HG03097 (cell line): Measurements from ENCODE around the gene NR4A2.
A peak's percentile ranks its signal among the peaks of the same experiment; 100 is the strongest.

Experiments used
- ATAC-seq: cut with Tn5 transposase; IDR thresholded peaks from one replicate; pipeline ENCODE4 v1.9.1; 2021; ENCODE audit not compliant: unreplicated experiment, low FRiP score

The NR4A2 gene

GRCh38 chr2:156340804-156341451, 8.4 kb upstream of the NR4A2 start:
- ATAC-seq, result no peak

GRCh38 chr2:156340377-156340776, 7.9 kb upstream of the NR4A2 start:
- ATAC-seq, result no peak

GRCh38 chr2:156339865-156340264, 7.3 kb upstream of the NR4A2 start:
- ATAC-seq, result no peak

- ATAC-seq, result no peak
These were observed 6.8 kb upstream of the NR4A2 start for GRCh38 chr2:156339110-156339847.

GRCh38 chr2:156338578-156338977, 6.1 kb upstream of the NR4A2 start:
- no peak for ATAC-seq

DNA sequence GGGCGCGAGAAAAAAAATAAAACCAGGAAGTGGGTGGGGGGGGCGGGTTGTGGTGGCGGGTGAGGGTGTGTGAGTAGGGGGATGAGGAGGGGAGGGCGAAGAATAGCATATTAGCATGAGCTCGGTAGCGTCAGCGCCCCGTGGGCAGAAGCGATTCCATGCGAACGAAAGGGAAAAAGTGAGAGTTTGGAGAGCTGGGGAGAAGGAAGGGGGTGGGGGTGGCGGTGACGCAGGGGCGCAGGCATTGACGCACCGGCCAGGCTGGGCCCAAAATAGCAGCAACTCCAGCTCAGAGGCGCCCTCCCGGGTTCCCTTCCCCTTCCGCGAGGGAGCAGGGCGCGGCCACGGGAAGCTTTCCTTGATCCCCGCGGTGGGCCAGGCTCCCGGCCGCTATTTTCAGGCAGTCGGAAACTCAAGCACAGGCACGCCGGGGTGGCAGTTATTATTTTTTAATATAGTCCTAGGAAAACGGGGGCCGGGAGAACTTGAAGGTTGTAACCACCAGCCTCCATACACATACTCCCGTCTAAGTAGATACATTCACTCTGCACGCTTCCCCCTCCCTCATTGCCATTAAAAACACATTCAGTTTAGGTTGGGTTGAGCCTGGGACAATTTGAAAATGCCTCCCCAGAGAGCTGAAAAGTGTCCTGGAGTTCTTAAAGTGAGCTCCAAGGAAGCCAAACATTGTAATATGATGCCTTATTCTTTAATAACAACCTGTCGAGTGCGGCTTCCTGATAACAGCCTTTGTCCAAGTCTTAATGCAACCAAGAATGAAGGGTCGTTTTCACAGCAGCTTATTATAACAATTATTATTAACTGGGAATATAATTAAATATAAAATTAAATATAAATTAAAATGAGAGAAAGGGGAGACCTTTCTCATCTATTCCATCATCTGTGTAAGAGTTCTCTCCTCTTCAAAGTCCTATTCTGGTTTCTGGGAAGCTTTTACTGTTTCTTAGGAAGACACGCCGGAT, 2.3 kb upstream of the NR4A2 start:
- ATAC-seq, result peak; percentile 31

- peak; percentile 44 for ATAC-seq
These were observed 1.5 kb upstream of the NR4A2 start for GRCh38 chr2:156333951-156334495.

DNA sequence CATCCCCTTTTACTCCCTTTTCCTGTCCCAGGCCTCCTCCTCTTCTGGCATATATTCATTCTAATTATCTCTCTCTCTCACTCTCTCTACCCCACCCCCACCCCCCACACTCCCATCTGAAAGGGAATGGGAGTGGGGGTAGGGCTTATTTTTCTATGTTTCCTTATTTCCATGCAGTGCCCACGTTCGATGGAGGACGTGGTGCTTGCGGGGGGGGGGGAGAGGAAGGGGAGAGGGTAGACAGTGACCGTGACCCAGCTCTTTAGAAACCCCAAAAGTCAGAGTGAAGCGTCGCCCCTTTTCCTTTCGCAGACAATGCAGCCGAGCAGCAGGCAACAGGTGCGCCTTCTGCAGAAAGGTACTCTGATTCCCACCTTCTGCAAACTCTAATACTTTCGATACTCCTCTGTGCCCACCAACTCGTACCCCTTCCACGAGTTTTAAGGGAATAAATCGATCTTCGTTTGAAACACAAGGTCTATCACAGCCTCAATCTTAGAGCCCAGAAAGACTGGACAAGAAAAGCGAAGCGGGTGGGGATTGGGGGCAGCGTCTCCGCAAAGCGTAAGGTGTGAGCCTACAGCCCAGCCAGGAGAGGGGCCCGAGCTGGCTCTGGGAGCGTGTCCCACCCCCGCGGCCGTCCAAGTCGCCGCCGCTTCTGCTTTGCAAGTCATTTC, 891 bp upstream of the NR4A2 start:
- no peak for ATAC-seq

- no peak for ATAC-seq
These were observed 312 bp downstream of the NR4A2 start for GRCh38 chr2:156332284-156332533.

DNA sequence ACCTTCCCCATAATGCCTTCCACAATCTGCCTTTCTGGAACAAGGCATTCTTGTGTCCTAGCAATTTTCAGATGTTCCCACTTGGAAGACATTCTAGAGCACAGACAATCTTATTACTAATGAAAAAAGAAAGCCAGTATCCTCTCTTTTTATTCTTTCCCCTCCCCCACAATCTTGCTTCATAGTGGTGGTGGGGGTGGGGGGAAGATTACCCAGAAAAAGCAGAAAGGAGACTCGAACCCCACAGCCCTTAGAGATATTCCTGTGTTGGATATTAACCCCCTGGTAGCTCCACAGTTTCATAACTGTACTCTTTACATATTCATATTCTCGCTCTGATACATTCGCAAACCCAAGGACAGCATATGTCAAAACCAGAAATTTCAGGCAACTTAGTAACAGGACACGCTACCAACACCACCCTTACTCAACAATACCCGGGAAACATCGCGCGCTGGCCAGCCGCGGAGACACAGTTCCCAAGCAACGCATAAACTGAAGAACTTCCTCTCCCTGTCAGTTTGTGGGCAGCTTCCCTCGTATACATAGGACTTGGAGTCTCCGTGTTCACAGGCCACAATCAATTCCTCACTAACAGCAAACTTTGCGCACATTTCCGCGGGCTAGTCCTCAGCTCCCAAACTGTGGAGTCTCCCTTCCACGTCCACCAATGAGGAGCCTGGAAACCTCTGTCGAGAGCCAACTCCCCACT, 793 bp downstream of the NR4A2 start:
- no peak for ATAC-seq

GRCh38 chr2:156329927-156330726, 2.4 kb downstream of the NR4A2 start:
- ATAC-seq, result no peak

GRCh38 chr2:156329031-156329926, 3.2 kb downstream of the NR4A2 start:
- no peak for ATAC-seq

DNA sequence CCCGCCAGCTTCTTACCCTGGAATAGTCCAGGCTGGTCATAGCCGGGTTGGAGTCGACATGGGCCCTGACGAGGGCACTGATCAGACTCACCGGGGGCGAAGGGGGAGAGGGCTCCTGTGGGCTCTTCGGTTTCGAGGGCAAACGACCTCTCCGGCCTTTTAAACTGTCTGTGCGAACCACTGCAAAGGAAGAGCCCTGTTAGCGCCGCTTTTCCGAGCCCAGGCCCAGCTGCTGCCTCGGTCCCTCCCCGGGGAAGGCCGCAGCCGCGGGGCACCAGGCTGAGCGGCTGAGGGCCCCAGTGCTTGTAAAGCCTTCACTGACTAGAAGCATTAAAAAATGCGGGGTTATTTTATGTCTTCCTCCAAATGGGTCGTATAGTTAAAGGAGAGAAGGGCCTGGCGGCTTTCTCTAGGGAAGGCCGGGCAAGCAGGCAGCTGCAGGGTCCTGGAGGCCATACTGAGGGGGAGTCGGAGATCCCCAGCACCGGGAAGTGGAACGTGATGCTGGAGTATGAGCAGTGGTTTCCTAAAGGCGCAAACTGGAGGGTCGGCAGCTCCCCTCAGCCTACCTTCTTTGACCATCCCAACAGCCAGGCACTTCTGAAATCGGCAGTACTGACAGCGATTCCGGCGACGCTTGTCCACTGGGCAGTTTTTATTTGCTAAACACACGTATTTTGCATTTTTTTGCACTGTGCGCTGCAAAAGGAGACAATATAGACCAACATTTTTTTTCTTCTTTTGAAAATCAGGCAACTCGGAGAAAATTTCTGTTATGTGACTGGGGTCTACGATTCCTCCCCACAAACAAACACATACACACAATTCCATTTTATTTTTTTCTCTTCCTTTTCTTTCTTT, 4.5 kb downstream of the NR4A2 start:
- no peak for ATAC-seq

- no peak for ATAC-seq
These were observed 5.9 kb downstream of the NR4A2 start for GRCh38 chr2:156326526-156327095.

GRCh38 chr2:156325688-156326525, 6.6 kb downstream of the NR4A2 start:
- ATAC-seq, result no peak

GRCh38 chr2:156323754-156324153, 8.8 kb downstream of the NR4A2 start:
- no peak for ATAC-seq
